Measurements from ENCODE around the gene BZW2.

DNA sequence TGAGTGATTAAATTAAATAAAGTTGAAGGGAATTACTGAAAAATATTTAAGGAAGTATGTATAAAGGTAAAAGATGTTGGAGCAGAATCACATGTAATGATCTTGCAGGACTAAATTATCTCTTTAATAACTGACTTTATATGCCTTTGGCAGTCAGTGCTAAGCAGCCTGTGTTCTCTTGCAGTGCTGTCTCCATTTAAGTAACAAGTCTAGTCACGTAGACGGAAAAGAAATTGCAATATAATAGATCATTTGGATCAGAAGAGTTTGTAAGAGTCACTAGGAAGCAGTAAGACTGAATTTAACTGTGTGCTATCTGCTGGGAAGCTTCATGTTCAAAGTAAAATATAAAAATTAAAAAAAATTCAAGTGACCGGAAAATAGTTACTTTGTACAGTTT, 21.4 kb downstream of the BZW2 start:
- TF ChIP-seq, protein P1, sequence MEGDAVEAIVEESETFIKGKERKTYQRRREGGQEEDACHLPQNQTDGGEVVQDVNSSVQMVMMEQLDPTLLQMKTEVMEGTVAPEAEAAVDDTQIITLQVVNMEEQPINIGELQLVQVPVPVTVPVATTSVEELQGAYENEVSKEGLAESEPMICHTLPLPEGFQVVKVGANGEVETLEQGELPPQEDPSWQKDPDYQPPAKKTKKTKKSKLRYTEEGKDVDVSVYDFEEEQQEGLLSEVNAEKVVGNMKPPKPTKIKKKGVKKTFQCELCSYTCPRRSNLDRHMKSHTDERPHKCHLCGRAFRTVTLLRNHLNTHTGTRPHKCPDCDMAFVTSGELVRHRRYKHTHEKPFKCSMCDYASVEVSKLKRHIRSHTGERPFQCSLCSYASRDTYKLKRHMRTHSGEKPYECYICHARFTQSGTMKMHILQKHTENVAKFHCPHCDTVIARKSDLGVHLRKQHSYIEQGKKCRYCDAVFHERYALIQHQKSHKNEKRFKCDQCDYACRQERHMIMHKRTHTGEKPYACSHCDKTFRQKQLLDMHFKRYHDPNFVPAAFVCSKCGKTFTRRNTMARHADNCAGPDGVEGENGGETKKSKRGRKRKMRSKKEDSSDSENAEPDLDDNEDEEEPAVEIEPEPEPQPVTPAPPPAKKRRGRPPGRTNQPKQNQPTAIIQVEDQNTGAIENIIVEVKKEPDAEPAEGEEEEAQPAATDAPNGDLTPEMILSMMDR (IDR thresholded peaks at IDR 0.05): no peak
- no peak for TF ChIP-seq POLR2A (IDR thresholded peaks at IDR 0.05)
